Measurements from ENCODE around the gene CCL4L2.
"Not testable (repeated sequence)": the region's sequence is repeated elsewhere in the genome, so short reads cannot be mapped to it uniquely, and the experiment has no call there.

The CCL4L2 gene

GRCh38 chr17:36210439-36211211 lies at the start of gene CCL4L2:
Gene CCL4L2 (plus strand): TSS chr17:36211063.
- not testable (repeated sequence) for DNase-seq

- not testable (repeated sequence) for DNase-seq
These were observed 42.0 kb upstream of the CCL4L2 start for GRCh38 chr17:36168836-36169235.

- DNase-seq = not testable (repeated sequence)
These were observed 34.3 kb upstream of the CCL4L2 start, which contains the start of gene TBC1D3B for GRCh38 chr17:36176536-36176935. Gene TBC1D3B (minus strand): TSS chr17:36176636. CDS start chr17:36175050, 1,586 bp downstream.

GRCh38 chr17:36181446-36182175 lies 29.3 kb upstream of the CCL4L2 start:
- not testable (repeated sequence) for DNase-seq

- no peak for DNase-seq
These were observed 28.5 kb upstream of the CCL4L2 start for GRCh38 chr17:36182176-36183000.

- DNase-seq = peak; percentile 55
These were observed 27.6 kb upstream of the CCL4L2 start for GRCh38 chr17:36183001-36183971.

- DNase-seq = no peak
These were observed 26.7 kb upstream of the CCL4L2 start for GRCh38 chr17:36184023-36184765.

GRCh38 chr17:36185416-36185815 lies 25.4 kb upstream of the CCL4L2 start:
- no peak for DNase-seq

GRCh38 chr17:36186810-36187763 lies 23.8 kb upstream of the CCL4L2 start:
- not testable (repeated sequence) for DNase-seq

- not testable (repeated sequence) for DNase-seq
These were observed 22.8 kb upstream of the CCL4L2 start for GRCh38 chr17:36187943-36188665.

GRCh38 chr17:36188891-36189306 lies 22.0 kb upstream of the CCL4L2 start:
- DNase-seq = no peak

GRCh38 chr17:36189993-36190392 lies 20.9 kb upstream of the CCL4L2 start:
- DNase-seq = not testable (repeated sequence)

- DNase-seq = not testable (repeated sequence)
These were observed 20.1 kb upstream of the CCL4L2 start for GRCh38 chr17:36190549-36191330.

GRCh38 chr17:36193216-36193775 lies 17.6 kb upstream of the CCL4L2 start:
- DNase-seq = no peak

GRCh38 chr17:36194147-36194831 lies 16.6 kb upstream of the CCL4L2 start:
- DNase-seq = not testable (repeated sequence)

GRCh38 chr17:36194832-36195433 lies 15.9 kb upstream of the CCL4L2 start:
- DNase-seq = not testable (repeated sequence)

Data from NCI-H82 (cell line).